K562 (cell line): Measurements from ENCODE around the gene C10orf95. TPM values are rescaled to one million over a fixed set of nuclear protein-coding genes. Genes with fewer than 3 reads are reported as not detected.

Experiments
- ARID2 ChIP-seq: fragments of 450-650 bp; IDR thresholded peaks from 2 replicates; pipeline ENCODE4 v1.6.1; 2017; ENCODE audit warnings: antibody characterized with exemption, mild to moderate bottlenecking
- BACH1 ChIP-seq: fragments of 200-800 bp; sonication (Bioruptor generic); IDR thresholded peaks from 2 replicates; pipeline ENCODE4 v1.6.1; 2016; ENCODE audit warnings: missing genetic modification characterization, missing compliant biosample characterization
- BMI1 ChIP-seq: fragments of 150-350 bp; IDR thresholded peaks from 2 replicates; pipeline ENCODE4 v1.6.1; 2014; ENCODE audit warnings: low read length
- CBFB ChIP-seq: sonication (generic); formaldehyde crosslinking; IDR thresholded peaks from 2 replicates; pipeline ENCODE4 v1.4.0; 2020; ENCODE audit warnings: mild to moderate bottlenecking, missing genetic modification reagents
- CCAR2 ChIP-seq: fragments of 200-400 bp; formaldehyde crosslinking; IDR thresholded peaks from 2 replicates; pipeline ENCODE4 v1.6.1; 2017; ENCODE audit warnings: mild to moderate bottlenecking, low read depth, low read length
- CXXC5 ChIP-seq: fragments of 250-450 bp; sonication (Bioruptor Pico); IDR thresholded peaks from 2 replicates; pipeline ENCODE4 v1.8.0; 2022; ENCODE audit warnings: inconsistent platforms, mild to moderate bottlenecking, moderate library complexity
- FOXP4 ChIP-seq: sonication (generic); formaldehyde crosslinking; IDR thresholded peaks from 2 replicates; pipeline ENCODE4 v1.8.0; 2022; ENCODE audit warnings: mild to moderate bottlenecking, missing genetic modification reagents, borderline replicate concordance
- GABPA ChIP-seq: fragments of 200-800 bp; sonication (Bioruptor generic); conservative IDR thresholded peaks from 2 replicates; pipeline ENCODE4 v1.6.1; 2016; ENCODE audit warnings: low read depth, missing genetic modification characterization, missing compliant biosample characterization
- HDAC8 ChIP-seq: fragments of 450-650 bp; IDR thresholded peaks from 2 replicates; pipeline ENCODE4 v1.6.1; 2016; ENCODE audit warnings: mild to moderate bottlenecking, missing genetic modification characterization, moderate library complexity, missing compliant biosample characterization
- HNRNPUL1 ChIP-seq: fragments of 200-400 bp; formaldehyde crosslinking; IDR thresholded peaks from 2 replicates; pipeline ENCODE4 v1.6.1; 2017; ENCODE audit warnings: low read length
- IRF9 ChIP-seq: fragments of 450-650 bp; IDR thresholded peaks from 2 replicates; pipeline ENCODE4 v1.6.1; 2016; ENCODE audit warnings: missing biosample characterization, missing genetic modification characterization
- L3MBTL2 ChIP-seq: fragments of 450-650 bp; IDR thresholded peaks from 2 replicates; pipeline ENCODE4 v1.6.1; 2016; ENCODE audit warnings: mild to moderate bottlenecking, moderate library complexity
- MBD2 ChIP-seq: sonication (generic); IDR thresholded peaks from 2 replicates; pipeline ENCODE4 v1.6.1; 2016; ENCODE audit warnings: low read depth, borderline replicate concordance
- MEIS2 ChIP-seq: fragments of 450-650 bp; IDR thresholded peaks from 2 replicates; pipeline ENCODE4 v1.6.1; 2014; ENCODE audit warnings: mild to moderate bottlenecking; ENCODE audit not compliant: partially characterized antibody
- MXI1 ChIP-seq: IDR thresholded peaks from 2 replicates; pipeline ENCODE4 v1.6.1; 2011; ENCODE audit warnings: low read depth, mild to moderate bottlenecking, improper control_type of control experiment, low read length
- PHF8 ChIP-seq: fragments of 200-600 bp; sonication (generic); IDR thresholded peaks from 2 replicates; pipeline ENCODE4 v1.6.1; 2012; ENCODE audit warnings: mixed run types, mild to moderate bottlenecking, inconsistent platforms, low read length, moderate library complexity, borderline replicate concordance
- PHTF2 ChIP-seq: fragments of 250-450 bp; sonication (Bioruptor Pico); IDR thresholded peaks from 2 replicates; pipeline ENCODE4 v1.5.0; 2021; ENCODE audit warnings: mild to moderate bottlenecking
- SMARCA4 ChIP-seq: fragments of 450-650 bp; IDR thresholded peaks from 2 replicates; pipeline ENCODE4 v1.6.1; 2016
- SMARCB1 ChIP-seq: IDR thresholded peaks from 2 replicates; pipeline ENCODE4 v1.6.1; 2011; ENCODE audit warnings: improper control_type of control experiment, low read depth; ENCODE audit not compliant: insufficient read length
- SREBF2 ChIP-seq: sonication (generic); formaldehyde crosslinking; IDR thresholded peaks from 2 replicates; pipeline ENCODE4 v1.4.0; 2020; ENCODE audit warnings: mild to moderate bottlenecking, missing genetic modification reagents
- TAF15 ChIP-seq: fragments of 200-400 bp; formaldehyde crosslinking; IDR thresholded peaks from 2 replicates; pipeline ENCODE4 v1.6.1; 2017; ENCODE audit warnings: mild to moderate bottlenecking, low read depth, low read length, moderate library complexity
- TGIF2 ChIP-seq: sonication (generic); formaldehyde crosslinking; IDR thresholded peaks from 2 replicates; pipeline ENCODE4 v1.8.1; 2022; ENCODE audit warnings: mild to moderate bottlenecking, missing genetic modification reagents, moderate library complexity
- ZNF274 ChIP-seq: IDR thresholded peaks from 2 replicates; pipeline ENCODE4 v1.6.1; 2011; ENCODE audit warnings: low read depth, mild to moderate bottlenecking, low read length, moderate library complexity, borderline replicate concordance
- ZNF354B ChIP-seq: fragments of 250-450 bp; sonication (Bioruptor Pico); IDR thresholded peaks from 2 replicates; pipeline ENCODE4 v1.4.0; 2020
- ZNF431 ChIP-seq: sonication (generic); formaldehyde crosslinking; IDR thresholded peaks from 2 replicates; pipeline ENCODE4 v1.8.0; 2022; ENCODE audit warnings: mild to moderate bottlenecking, missing genetic modification reagents
- ZNF696 ChIP-seq: fragments of 250-450 bp; sonication (Bioruptor Pico); conservative IDR thresholded peaks from 2 replicates; pipeline ENCODE4 v1.4.0; 2020; ENCODE audit warnings: mild to moderate bottlenecking, moderate library complexity
- polyA plus RNA-seq, 8 experiments: library from polyadenylated mRNA; depleted of rRNA in 4 of 8; stranded (reverse) in 5 of 8; unstranded in 3 of 8; fragments of >200 nt; fragmentation: Nextera tagmentation in 2 of 8; fragmentation: Illumina TruSeq in 1 of 8; extraction: Ambion mirVana in 2 of 8; extraction: Trizol in 1 of 8; gene quantifications; 2 replicates each; pipeline versions ENCODE4 v1.2.1 to v1.2.3, GENCODE V29; 2011 to 2014; ENCODE audit warnings: inconsistent platforms in 1 of 8, missing spikeins in 1 of 8
- total RNA-seq, 7 experiments: library from RNA; depleted of rRNA in 6 of 7; stranded (reverse); fragments of >200 nt in 6 of 7; fragmentation: Illumina TruSeq in 2 of 7; extraction: Trizol in 2 of 7; gene quantifications; 2 replicates each; pipeline versions ENCODE4 v1.2.1 to v1.2.3, GENCODE V29; 2011 to 2021; ENCODE audit warnings: low replicate concordance in 1 of 7
- TF ChIP-seq, protein P1 (sequence below): sonication (generic); formaldehyde crosslinking; IDR thresholded peaks from 2 replicates; pipeline ENCODE4 v1.4.0; 2020; ENCODE audit warnings: mild to moderate bottlenecking, missing genetic modification reagents

The C10orf95 gene
- total and polyA plus RNA-seq, 9 of the 15 experiments (the other 6 are each of a cell fraction or from before 2014, with no cell fraction given): 0.03 to 0.41 (median 0.17) TPM; not detected in 1

- no peak for TF ChIP-seq FOXP4 (CRISPR knock-in tag)
- TF ChIP-seq, protein P1, sequence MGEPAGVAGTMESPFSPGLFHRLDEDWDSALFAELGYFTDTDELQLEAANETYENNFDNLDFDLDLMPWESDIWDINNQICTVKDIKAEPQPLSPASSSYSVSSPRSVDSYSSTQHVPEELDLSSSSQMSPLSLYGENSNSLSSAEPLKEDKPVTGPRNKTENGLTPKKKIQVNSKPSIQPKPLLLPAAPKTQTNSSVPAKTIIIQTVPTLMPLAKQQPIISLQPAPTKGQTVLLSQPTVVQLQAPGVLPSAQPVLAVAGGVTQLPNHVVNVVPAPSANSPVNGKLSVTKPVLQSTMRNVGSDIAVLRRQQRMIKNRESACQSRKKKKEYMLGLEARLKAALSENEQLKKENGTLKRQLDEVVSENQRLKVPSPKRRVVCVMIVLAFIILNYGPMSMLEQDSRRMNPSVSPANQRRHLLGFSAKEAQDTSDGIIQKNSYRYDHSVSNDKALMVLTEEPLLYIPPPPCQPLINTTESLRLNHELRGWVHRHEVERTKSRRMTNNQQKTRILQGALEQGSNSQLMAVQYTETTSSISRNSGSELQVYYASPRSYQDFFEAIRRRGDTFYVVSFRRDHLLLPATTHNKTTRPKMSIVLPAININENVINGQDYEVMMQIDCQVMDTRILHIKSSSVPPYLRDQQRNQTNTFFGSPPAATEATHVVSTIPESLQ (CRISPR knock-in tag): no peak
- TF ChIP-seq CXXC5 (CRISPR knock-in tag): peak; percentile 68
- no peak for TF ChIP-seq CBFB (CRISPR knock-in tag)
- no peak for TF ChIP-seq CCAR2
- TF ChIP-seq PHF8: no peak
- TF ChIP-seq PHTF2 (CRISPR knock-in tag): no peak
- TF ChIP-seq GABPA (tag): peak; percentile 54; the same call in 1 of the 2 replicates
- peak; percentile 86 for TF ChIP-seq IRF9 (tag)
- no peak for TF ChIP-seq ZNF696 (CRISPR knock-in tag)
- TF ChIP-seq SMARCB1: no peak
- peak; percentile 20 for TF ChIP-seq MEIS2
- TF ChIP-seq BMI1: no peak
- TF ChIP-seq ZNF354B (CRISPR knock-in tag): no peak
- TF ChIP-seq ZNF274: no peak
- no peak for TF ChIP-seq HDAC8
- no peak for TF ChIP-seq HNRNPUL1
- TF ChIP-seq ZNF431 (CRISPR knock-in tag): no peak
- TF ChIP-seq BACH1 (tag): peak; percentile 41; the same call in 1 of the 2 replicates
- TF ChIP-seq L3MBTL2: peak; percentile 39; the same call in 1 of the 2 replicates
- no peak for TF ChIP-seq MBD2
- TF ChIP-seq MXI1: no peak
- no peak for TF ChIP-seq ARID2
- TF ChIP-seq SREBF2 (CRISPR knock-in tag): no peak
- no peak for TF ChIP-seq TAF15
- TF ChIP-seq TGIF2 (CRISPR knock-in tag): no peak
- peak; percentile 91 for TF ChIP-seq SMARCA4
Observed at GRCh38 chr10:102455893-102456471, 4.6 kb upstream of the C10orf95 start (continued).
